Right lobe of liver (tissue), 4 donors: ENCODE data around the gene LRBA.

ENCODE experiments used
- POLR2A ChIP-seq: fragments of 450-650 bp; IDR thresholded peaks from one replicate; pipeline ENCODE4 v1.6.1; 2017; ENCODE audit warnings: antibody characterized with exemption, mild to moderate bottlenecking
- TF ChIP-seq, protein P1 (sequence below), 4 donors: fragments of 200-600 bp in 3 of 4; fragments of 450-650 bp in 1 of 4; IDR thresholded peaks; one replicate each; pipeline versions ENCODE4 v1.5.1 to v1.8.0; 2016 to 2022; ENCODE audit warnings: antibody characterized with exemption in 4 of 4, mild to moderate bottlenecking in 2 of 4
- donor health status: DM: no; HTN: no; CAD: no.
- donor health status: DM: no; HTN: no; CAD: no.
- donor health status: DM: no; HTN: yes; CAD: no.

DNA sequence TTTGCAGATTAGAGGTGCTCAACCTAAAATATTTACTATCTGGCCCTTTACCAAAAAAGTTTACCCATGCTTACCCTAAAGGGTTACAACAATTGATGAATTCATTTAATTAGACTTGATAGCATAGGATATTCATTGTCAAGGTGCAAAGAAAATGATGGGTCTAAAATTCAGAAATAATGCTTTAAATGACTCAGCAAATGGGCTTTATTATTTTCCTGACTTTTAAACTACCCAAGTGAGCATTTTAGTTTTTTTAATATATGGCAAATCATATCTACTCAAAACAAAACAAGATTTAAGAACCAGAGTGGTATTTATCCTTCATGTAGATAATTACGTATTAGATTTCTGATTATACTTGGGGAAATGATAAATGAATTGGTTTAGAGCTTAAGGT is 701.1 kb downstream of the LRBA start:
- TF ChIP-seq, protein P1, sequence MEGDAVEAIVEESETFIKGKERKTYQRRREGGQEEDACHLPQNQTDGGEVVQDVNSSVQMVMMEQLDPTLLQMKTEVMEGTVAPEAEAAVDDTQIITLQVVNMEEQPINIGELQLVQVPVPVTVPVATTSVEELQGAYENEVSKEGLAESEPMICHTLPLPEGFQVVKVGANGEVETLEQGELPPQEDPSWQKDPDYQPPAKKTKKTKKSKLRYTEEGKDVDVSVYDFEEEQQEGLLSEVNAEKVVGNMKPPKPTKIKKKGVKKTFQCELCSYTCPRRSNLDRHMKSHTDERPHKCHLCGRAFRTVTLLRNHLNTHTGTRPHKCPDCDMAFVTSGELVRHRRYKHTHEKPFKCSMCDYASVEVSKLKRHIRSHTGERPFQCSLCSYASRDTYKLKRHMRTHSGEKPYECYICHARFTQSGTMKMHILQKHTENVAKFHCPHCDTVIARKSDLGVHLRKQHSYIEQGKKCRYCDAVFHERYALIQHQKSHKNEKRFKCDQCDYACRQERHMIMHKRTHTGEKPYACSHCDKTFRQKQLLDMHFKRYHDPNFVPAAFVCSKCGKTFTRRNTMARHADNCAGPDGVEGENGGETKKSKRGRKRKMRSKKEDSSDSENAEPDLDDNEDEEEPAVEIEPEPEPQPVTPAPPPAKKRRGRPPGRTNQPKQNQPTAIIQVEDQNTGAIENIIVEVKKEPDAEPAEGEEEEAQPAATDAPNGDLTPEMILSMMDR (IDR thresholded peaks at IDR 0.05) = no peak
- no peak for TF ChIP-seq POLR2A
